GM21360 (cell line): ENCODE measurements around the gene FAM53B.
"Not testable (repeated sequence)": the region's sequence is repeated elsewhere in the genome, so short reads cannot be mapped to it uniquely, and the experiment has no call there.

Experiments
- ATAC-seq: cut with Tn5 transposase; IDR thresholded peaks from one replicate; pipeline ENCODE4 v1.9.1; 2021; ENCODE audit warnings: mild to moderate bottlenecking, moderate library complexity; ENCODE audit not compliant: unreplicated experiment

Gene FAM53B

DNA sequence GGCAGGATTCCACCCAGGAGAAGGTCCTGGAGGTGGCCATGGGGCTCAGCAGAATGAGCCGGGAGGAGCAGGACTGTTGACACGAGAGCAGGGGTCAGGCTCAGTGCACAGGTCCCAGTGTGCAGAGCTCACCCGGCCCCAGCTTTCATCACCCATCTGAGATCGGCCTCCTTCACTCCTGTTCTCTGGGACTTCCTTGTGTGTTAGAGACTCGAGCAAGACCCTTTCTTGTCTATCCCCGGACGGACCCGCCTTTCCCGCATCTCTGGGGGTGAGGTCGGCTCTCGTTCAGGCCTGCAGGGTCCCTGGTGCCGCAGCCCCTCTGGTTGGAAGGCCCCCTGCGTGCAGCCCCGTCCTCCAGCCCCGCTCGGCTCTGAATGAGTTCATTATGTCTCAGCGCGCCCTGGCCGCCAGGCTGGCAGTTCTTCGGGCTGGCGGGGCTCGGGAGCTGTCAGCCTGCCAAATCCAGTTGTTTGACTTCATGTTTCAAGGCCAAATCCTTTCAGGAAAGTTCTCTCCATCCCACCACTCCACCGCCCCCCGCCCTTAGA, 154.6 kb downstream of the FAM53B start:
- no peak for ATAC-seq

DNA sequence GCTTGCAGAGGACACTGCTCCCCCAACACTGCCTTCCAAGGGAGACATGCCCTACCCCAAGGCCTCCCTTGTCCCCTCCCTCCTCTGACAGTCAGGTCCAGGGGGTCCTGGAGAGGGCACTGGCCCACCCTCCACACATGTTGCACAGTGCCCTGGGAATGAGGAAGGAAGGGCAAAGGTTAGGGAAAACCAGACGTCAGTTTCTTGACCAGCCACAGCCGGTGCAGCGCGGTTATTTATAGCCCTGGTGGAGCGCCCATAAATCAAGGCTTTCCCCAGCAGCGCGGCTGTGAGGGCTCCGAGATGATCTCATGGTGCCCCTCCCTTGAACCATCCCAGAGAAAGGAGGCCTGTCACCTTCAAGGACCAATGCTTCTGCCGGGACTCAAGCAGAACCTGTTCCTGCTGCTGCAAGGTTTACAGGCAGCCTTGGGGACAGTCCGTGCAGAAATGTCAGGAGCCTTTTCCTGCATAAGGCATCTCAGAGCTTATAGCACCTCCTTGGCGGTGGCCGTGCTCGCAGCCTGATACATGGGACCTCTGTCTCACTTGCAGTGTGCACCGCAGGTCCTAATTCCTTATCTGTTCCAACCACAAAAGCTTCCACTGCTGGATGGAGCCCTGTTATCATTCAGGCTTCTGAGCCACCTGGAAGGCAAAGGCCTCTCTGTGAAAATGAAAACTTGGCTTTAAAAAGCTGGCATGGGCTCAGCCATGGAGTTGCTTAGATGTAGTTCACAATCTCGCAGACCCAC, 155.3 kb downstream of the FAM53B start:
- no peak for ATAC-seq

DNA sequence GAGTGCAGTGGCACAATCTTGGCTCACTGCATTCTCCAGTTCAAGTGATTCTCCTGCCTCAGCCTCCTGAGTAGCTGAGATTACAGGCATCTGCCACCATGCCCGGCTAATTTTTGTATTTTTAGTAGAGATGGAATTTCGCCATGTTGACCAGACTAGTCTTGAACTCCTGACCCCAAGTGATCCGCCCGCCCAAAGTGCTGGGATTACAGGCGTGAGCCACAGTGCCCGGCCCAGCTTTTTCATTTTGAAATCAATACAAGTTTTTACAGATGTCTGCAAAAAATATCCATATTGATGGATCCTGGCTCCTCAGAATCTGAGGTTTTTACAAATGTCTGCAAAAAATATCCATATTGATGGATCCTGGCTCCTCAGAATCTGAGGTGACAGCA, 155.8 kb downstream of the FAM53B start:
- ATAC-seq = not testable (repeated sequence)

DNA sequence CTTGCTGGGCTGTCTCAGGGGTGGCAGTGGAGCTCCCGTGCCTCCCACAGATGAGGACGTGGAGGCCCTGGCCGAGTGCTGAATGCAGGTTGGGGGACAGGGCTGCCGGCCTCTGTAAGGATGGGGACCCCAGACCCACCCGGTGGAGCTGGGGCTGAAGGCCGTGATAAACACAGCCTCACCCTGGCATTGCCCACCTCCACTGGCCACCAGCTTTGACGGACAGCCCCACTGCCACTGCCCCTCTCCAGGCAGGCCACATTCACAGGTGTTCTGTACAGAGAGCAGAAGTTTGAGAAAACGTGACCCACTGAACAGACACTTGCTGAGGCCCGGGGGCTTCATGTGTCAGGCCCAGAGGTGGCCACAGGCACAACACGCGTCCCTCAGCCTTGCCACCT, 156.4 kb downstream of the FAM53B start:
- ATAC-seq = no peak

DNA sequence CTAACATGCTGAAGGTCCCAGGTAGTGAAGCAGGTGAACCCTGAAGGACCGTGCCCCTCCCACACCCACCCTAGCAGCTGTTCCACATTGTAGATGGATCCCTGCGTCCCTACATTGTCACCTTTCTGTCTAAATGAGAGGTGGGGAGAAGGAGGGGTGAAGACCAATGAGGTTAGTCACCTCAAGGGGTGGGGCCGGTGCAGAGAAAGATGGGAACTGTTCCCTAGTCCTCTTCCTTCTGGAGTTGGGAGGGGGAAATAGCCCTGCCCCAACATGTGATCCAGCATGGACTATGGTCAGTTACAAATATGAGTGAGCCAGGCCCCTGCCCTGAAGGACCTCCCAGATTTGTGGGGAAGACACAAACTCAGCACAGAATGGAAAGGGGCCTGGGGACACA, 158.0 kb downstream of the FAM53B start:
- no peak for ATAC-seq

DNA sequence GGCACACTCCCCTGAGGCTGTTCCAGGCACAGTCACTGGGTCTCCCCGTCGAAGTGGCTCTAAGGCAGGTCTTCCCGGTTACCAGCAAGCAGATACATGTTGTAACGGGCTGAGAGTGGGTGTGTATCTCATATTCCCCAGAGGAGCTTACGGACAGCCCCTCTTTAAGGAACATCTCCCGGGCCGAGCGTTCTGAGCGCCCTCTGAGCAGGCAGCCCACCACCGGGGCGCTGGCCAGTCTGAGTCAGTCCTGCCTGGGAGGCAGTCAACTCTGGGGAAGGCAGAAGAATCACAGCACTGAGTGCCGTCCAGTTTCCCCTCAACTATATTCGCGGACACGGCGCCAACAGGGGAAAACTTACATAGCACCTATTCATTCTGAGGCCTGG, 165.2 kb downstream of the FAM53B start:
- ATAC-seq = no peak

DNA sequence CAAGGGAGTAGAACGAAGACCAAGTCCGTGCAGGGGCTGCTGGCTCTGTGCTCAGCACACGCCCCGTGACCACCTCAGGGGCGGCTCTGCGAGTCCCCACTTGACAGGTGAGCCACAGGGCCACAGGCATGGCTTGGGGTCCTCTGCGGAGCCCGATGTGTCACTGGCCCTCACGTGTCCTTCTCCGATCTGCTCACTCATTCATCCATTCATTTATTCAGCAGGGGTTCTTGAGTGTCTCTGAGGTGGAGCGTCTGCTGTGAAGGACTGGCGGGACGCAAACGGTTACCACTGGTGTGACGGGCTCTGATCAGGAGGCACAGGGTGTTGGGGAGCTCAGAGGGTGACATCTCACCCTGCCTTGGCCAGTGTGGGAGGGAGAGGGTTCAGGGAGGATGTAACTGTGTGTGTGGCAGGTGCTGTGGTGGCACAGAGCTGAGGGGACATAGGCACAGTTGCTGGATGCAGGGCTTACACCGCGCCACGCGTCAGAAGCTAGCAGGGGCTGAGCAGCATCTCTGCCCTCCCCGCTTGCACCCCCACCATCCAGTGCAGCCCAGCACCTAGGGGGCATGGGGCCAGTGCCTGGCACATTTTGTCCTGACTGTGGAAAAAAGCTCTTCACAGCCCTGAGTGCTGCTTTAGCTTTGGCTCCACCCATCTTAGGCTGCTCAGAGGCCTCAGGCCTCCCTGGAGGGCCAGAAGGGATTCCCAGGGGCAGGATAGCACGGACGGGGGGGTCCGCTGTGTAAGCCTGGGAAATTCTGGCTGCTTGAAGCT, 165.8 kb downstream of the FAM53B start:
- ATAC-seq = no peak

DNA sequence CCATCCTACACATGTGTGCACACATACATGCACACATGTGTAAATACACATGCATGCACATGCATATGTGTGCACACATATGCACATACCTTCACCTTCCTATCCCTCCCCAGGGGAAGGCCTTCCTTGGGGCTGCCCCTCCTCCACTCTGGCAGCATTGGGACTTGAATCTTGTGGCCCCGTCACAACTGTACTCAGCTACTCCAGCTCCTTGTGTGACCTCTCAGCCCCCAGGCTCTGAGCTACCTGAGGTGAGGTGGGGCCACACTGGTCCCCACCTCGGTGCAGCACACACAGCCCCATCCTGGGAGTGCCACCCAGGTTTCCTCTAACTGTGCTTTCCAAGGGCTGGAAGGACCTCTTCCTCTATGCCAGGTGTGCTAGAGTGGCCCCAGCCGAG, 166.5 kb downstream of the FAM53B start:
- no peak for ATAC-seq

DNA sequence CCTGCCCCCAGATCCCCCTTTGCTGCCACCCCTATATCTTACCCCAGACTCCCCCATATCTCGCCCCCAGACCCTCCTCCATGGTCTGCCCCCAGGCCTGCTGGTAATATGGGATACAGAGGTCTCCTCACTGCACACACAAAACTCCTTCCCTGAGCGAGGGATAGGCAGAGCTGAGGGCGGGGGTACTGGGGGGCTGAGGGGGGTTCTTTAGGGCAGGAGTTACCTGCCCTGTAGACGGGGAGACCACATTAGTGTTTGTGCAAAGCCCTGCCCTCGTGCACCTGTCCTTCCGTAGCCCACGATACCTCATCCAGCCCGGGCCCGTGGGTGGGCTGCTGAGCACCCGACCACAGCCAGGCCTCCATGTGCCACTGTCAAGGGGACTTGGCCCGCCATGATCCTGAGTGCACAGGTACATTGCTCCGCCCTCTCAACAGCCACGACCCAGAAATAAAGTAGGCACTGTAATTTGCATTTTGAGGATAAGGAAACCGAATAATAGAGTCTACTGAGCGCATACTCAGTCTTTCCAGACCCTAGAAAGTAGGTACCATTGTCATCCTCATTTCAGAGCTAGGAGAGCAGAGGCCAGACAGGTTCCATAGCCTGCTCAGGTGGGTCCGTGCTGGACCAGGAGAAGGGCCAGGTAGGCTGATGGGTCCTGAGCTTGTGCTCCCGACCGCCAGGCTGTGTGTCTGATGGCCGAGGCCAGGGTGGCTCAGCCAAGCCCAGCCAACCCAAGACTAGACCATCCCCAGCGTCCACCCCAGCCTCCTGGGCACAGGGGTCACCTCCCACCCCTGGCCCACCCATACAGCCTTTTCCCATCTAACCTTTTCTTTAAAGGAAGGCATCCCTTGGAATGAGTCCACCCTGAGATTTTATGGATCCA, 167.4 kb downstream of the FAM53B start:
- no peak for ATAC-seq

DNA sequence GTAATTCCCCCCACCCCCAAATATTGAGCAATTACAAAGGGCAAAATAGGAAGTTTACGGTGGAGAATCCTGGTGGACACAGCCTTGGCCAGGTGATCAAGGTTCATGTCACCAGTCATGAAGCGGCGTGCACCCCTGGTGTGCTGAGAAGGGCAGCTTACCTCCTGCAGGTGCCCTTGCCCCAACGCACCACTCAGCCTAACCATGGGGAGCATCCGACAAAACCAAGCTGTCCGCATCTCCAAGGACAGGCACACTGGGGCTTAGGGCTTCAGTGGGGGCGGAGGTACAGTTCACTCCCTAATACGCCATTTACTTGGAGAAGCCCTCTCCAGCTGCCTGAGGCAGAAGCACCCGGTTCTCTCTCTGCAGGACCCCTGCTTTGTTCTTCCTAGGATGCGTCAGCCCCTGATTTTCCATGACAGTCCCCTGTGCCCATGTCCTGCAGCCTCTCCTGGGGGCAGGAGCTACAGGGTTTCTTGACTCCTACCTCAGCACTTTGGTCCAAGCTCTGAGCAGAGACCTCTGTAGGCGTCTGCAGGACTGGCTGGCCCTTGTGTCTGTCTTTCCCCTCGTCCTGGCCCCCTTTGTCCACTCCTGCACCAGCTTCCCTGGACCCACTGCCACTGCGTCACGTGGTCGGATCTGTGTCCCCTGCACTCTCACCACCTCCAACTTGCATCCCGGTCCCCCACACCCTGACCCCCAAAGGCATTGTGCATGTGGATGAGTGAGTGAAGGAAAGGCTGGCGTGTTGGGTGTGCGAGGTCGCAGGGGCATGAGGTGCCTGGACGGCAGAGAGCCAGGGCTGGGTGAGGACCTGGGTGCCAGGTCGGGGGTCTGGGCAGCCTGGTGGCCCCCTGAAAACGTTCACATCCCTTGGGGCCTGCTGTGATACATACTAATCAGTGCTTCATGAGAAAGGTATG, 168.8 kb downstream of the FAM53B start:
- ATAC-seq = no peak

DNA sequence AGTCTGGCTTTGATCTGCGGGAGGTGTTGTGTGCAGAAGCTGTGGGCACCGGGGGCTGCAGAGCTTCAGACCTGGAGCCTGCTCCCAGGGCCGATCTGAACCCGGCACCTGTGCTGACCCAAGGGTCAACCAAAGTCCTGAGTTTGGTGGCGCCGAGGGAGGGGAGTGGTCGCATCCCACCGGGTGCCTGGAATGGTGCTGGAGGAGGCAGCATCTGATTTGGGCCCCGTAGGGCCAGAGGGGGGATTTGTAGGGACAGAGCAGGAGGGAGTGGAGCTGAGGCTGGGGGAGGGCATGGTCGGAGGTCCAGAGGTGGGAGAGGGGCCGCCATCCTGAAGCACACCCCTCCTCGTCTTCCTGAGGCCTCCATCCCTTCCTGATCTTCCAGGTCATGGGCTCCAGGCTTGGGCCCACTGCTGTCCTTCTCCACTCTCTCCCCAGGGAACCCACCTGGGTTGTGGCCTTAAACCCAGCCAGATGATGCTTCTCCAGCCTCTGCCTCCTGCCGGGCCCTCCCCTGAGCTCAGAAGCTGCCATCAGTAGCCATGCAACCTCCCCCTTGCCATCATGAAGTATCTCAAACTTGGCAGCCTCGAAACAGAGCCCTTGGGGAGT, 169.6 kb downstream of the FAM53B start:
- ATAC-seq = no peak

DNA sequence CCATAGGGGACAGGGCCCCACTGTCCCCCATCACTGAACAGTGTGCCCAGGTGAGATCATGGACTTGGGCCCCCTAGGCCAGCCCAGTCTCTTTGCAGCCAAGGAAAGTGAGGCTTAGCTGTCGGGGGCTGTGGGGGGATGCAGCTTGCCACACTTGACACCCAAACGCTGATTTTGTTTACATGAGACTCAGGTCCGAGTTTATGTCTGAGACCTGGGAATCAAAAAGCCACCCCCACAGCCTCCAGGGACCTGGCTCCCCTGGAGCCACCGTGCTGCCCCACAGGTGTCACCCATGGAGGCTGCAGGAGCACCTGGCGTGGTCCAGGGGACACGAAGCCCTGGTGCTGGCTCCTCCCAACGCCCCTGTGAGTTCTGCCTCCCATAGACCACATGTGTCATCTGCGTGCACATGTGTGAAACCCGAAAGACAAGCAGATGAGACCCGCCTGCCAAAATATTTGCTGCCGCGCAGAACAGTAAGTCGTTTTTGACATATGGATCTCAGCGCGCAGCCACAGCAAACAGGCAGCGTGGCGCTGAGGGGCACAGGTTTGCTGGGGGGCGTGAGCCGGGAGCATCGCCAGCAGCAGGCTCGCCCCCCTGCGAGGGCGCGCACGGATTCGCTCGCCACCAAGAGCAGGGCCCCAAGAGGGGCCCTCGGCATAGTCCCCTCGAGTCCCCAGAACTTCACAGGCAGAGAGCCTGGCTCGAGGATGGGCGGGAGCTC, 170.3 kb downstream of the FAM53B start:
- no peak for ATAC-seq

DNA sequence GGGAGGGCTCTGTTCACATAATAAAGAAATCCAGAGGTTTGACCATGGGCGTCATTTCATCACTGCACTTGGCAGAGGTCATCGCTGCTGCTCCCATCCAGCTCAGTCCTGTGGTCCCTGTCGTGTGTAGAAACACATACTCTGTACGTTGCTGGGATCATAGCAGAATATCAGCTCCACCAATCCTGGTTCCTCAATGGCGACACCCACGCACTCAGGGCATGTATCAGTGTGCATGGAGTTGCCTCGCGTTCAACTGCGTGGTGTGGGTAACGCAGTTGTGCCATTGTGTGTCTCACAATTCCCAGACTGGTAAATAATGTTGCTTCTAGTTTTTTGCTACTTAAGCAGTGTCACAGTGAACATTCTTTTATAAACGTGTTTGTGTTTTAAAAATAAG, 171.4 kb downstream of the FAM53B start:
- no peak for ATAC-seq

DNA sequence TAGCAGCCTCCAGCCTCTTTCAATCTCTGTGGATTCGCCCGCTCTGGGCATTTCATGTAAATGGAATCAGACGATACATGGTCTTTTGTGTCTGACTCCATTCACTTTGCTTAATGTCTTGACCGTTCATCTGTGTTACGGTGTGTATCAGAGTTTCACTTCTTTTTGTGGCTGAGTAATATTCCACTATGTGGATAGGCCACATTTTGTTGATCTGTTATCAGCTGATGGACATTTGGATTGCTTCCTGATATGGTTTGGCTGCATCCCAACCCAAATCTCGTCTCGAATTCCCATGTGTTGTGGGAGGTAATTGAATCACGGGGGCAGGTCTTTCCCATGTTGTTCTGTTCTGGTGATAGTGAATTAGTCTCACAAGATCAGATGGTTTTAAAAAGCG, 173.5 kb downstream of the FAM53B start:
- ATAC-seq = no peak

DNA sequence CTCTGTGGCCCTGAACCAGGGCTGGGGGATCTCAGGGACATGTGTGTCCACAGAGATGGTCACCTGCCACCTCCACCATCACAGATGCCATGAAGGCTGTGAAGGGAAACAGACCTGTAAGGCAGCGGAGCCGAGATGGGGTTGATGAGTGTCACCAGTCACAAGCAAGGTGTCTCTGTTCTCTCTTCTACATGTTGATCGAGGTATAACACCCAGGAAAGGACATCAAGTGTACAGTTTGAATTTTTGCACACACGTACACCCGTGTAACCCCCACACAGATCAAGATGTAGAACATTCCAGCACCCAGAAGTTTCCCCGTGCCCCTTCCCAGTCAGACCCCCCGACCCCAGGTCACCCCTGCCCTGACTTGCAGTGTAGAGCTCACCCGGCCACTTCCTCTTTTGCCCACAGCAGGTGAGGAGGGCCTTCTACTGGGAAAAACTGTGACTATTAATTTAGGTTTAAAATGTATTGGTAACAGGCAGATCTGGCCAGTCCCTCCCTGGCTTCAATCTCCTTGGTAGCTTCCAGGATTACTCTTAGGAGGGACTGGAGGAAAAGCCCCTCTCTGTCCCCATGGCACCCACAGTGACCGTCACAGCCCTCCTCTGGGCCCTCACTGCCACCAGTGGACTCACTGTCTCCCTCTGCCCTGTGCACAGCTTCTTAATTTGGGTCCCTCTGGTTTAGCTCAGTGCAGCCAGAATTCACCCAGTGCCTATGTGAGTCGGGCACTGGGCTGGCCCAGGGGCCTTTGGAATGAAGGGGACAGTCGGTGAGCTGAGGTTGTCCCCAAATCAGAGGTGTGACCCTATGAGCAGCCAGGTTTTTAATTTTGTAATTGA, 174.3 kb downstream of the FAM53B start:
- no peak for ATAC-seq
